D721Med (cell line): ENCODE measurements around the gene FHL1.
"Not testable (repeated sequence)": the region's sequence is repeated elsewhere in the genome, so short reads cannot be mapped to it uniquely, and the experiment has no call there.

Experiments used
- DNase-seq: peaks from one replicate; pipeline ENCODE4 v3.0.0; 2011; ENCODE audit warnings: low spot score; ENCODE audit not compliant: insufficient read length
- FAIRE-seq: peaks from 2 replicates; lab custom pipeline; 2011; peaks lifted over from hg19 to GRCh38; lab: Jason Lieb, UNC
- CTCF ChIP-seq: IDR thresholded peaks from 2 replicates; pipeline ENCODE4 v1.5.1; 2012; ENCODE audit warnings: mild to moderate bottlenecking, control low read depth; ENCODE audit not compliant: insufficient read depth; ENCODE audit errors: missing control alignments

Gene FHL1

DNA sequence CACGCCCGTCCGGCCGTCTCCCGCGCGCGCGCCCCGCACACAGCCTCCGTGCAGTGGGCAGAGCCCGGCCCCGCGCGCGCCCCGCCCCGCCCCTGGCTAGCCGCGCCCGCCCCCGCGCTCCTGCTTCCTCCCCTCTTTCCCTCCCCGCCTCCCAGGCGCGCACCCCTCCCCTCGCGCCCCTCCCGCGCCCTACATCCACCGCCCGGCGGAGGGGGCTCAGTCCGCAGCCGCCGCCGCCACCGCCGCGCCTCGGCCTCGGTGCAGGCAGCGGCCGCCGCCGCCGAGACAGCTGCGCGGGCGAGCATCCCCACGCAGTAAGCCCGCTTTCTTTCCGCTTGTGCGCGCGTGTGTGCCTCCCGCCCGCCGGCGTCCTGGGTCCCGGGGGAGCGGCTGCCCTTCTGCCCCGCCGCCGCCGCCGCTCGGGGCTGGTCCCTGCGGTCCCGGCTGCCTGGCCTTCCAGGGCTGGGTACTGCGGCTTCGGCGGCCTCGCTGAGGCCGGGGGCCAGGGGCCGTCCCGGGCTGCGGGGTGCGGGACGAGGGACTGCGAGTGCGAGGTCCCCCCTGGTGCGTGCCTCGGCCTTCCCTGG, at the start of gene FHL1:
Gene FHL1 (plus strand): TSS at position 219 of the 587 bp plus-strand sequence.
- DNase-seq (peak; percentile 21), FAIRE-seq (no peak)

GRCh38 chrX:136097871-136098805, 49.2 kb upstream of the FHL1 start:
- no peak for TF ChIP-seq CTCF
- FAIRE-seq (no peak), DNase-seq (no peak)

More for the DNA sequence above, at the start of gene FHL1:
- TF ChIP-seq CTCF: no peak

- TF ChIP-seq CTCF: no peak
- no peak for FAIRE-seq
- DNase-seq: no peak
Observed at GRCh38 chrX:136104936-136105335, 42.4 kb upstream of the FHL1 start.

DNA sequence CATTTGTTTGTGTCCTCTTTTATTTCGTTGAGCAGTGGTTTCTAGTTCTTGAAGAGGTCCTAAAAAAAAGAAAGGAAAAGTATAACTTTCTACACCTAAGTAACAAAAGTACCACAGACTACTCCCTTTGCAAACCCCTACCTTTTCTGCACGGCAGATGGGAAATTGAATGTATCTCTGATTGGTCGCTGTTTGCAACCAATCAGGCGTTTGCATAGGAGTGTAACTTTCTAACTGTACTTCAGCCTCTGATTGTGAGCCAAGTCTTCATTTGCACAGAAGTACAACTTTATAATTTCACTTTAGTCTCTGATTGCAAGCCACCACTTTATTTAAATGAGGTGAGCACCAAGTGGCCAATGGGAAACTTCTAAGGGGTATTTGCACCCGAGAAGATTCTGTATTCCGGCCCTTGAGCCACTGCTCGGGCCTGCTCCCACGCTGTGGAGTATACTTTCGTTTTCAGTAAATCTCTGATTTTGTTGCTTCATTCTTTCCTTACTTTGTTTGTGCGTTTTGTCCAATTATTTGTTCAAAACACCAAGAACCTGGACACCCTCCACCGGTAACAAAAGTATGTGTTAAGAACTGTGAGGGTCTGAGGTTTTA, 40.3 kb upstream of the FHL1 start:
- FAIRE-seq: no peak

DNA sequence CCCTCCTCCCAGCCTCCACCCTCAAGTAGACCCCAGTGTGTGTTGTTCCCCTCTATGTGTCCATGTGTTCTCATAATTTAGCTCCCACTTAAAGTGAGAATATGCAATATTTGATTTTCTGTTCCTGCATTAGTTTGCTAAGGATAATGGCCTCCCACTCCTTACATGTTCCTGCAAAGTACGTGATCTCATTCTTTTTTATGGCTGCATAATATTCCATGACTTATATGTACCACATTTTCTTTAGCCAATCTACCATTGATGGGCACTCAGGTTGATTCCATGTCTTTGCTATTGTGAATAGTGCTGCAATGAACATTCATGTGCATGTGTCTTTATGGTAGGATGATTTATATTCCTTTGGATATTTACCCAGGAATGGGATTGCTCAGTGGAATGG, 38.4 kb upstream of the FHL1 start:
- not testable (repeated sequence) for DNase-seq, FAIRE-seq

More for the DNA sequence above, 40.3 kb upstream of the FHL1 start:
- no peak for TF ChIP-seq CTCF
- DNase-seq: no peak

GRCh38 chrX:136112286-136112685, 35.0 kb upstream of the FHL1 start:
- FAIRE-seq: no peak
- TF ChIP-seq CTCF: no peak

GRCh38 chrX:136112778-136113177, 34.6 kb upstream of the FHL1 start:
- no peak for DNase-seq
- no peak for FAIRE-seq
- TF ChIP-seq CTCF: no peak

More at GRCh38 chrX:136112286-136112685, 35.0 kb upstream of the FHL1 start:
- DNase-seq: no peak
